ENCODE data around the gene DUXB.

DNA sequence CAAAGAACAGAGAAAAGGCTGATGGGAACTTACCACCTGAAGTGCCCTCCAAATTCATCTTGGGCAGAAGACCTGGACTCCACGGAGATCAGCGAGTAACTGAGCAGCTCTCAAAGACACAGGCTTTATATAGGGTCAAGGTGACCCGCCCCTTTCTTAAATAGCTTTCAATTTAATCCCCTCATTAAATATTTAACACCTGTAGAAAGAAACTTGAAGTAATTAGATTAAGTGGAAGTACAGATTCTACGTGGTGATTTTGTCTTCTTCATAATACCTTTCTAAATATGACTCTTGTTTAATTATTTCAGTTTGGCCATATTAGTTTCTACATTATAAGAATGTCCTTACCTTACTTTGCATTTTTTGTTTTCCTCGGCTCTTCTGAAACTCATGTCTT lies at the start of gene DUXB:
- TF ChIP-seq GATA3 (IDR thresholded peaks at IDR 0.05; ENCODE audit: low read depth, low read length), result no peak
- TF ChIP-seq GATA2 (IDR thresholded peaks at IDR 0.05; ENCODE audit: low read depth, low read length), result no peak

Data from SH-SY5Y (cell line).